Jurkat, Clone E6-1 (cell line): ENCODE data around the gene LILRA5.
"Not testable (repeated sequence)": the region's sequence is repeated elsewhere in the genome, so short reads cannot be mapped to it uniquely, and the experiment has no call there.

Experiments used
- DNase-seq: peaks from one replicate; pipeline ENCODE4 v3.0.0-alpha.2; 2011; ENCODE audit warnings: low read depth, low spot score
- H3K4me3 ChIP-seq: 2 replicates; pipeline ENCODE4 v1.5.1; 2011; ENCODE audit warnings: mild to moderate bottlenecking, low read length, control low read depth, moderate library complexity

LILRA5 gene

DNA sequence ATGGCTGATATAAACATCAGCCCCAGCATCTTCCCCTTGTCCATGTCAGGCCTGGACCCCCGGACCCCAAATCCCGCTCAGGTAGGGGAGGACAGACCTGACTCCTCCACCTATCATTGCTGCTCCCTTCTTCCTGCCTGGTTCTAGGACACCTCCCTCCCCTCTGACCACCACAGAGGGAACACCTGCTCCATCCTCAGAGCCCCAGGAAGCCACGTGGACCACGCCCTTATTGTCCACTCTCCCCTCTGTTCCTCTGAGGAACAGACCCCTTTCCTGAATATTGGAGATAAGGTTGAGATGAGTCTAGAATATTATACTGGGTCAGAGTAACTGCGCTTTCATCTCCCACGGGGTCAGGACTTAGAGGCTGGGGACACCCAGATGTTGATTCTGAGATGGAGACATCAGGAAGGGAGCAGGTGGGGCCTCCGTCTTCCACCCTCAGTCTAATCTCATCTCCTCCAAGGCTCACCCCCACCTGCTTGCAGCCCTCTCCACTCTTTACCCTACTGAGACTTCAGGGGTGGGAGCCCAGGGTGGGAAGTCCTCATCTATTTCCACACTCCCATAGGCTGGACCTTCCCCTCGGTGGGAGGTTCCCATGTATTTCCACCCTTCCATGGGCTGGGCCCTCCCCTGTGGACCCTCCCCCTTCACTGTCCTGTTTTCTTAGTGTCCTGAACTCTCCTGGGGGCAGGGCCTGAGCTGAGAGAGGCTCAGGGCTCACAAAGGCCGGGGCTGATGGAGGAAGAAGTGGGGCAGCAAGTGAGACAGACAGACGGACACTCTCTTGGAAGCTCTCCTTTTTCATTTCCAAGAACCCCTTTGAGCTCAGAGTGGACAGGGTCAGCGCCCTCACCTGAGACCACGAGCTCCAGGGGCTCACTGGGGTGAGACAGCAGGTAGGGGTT lies 23.3 kb upstream of the LILRA5 start:
- DNase-seq: no peak
- no peak overlapping the region for H3K4me3 ChIP-seq

- DNase-seq: no peak
Observed at GRCh38 chr19:54335164-54335563, 22.2 kb upstream of the LILRA5 start.

GRCh38 chr19:54333586-54334298 lies 20.8 kb upstream of the LILRA5 start:
- DNase-seq: no peak

More at GRCh38 chr19:54335164-54335563, 22.2 kb upstream of the LILRA5 start:
- no peak overlapping the region for H3K4me3 ChIP-seq

GRCh38 chr19:54332149-54332548 lies 19.2 kb upstream of the LILRA5 start:
- no peak for DNase-seq
- H3K4me3 ChIP-seq: no peak overlapping the region

More at GRCh38 chr19:54333586-54334298, 20.8 kb upstream of the LILRA5 start:
- H3K4me3 ChIP-seq: no peak overlapping the region

GRCh38 chr19:54331626-54332025 lies 18.7 kb upstream of the LILRA5 start:
- no peak overlapping the region for H3K4me3 ChIP-seq
- DNase-seq: no peak

- no peak overlapping the region for H3K4me3 ChIP-seq
- no peak for DNase-seq
Observed at GRCh38 chr19:54329476-54330165, 16.7 kb upstream of the LILRA5 start.

GRCh38 chr19:54328781-54329180 lies 15.8 kb upstream of the LILRA5 start:
- not testable (repeated sequence) for H3K4me3 ChIP-seq, DNase-seq

- H3K4me3 ChIP-seq: no peak overlapping the region
- no peak for DNase-seq
Observed at GRCh38 chr19:54325631-54326030, 12.7 kb upstream of the LILRA5 start.

DNA sequence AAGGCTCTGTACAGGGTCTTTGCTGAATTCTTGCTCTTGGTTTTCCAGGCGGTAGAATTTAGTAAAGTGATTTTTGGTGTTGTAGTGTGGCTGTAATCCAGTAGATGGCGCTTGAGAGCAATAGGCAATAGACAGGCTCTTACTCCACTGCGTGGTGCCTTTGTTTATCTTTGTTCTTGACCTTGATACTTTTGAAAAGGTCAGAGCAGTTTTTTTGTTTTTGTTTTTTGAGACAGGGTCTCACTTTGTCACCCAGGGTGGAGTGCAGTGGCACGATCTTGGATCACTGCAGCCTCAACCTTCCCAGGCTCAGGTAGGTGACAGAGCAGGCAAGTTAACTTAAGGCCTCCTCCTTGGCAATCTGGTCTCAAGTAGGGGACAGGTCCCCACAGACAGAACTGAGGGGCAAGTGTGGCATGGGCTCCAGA lies 12.2 kb upstream of the LILRA5 start:
- peak; percentile 66 for DNase-seq
- no peak overlapping the region for H3K4me3 ChIP-seq

DNA sequence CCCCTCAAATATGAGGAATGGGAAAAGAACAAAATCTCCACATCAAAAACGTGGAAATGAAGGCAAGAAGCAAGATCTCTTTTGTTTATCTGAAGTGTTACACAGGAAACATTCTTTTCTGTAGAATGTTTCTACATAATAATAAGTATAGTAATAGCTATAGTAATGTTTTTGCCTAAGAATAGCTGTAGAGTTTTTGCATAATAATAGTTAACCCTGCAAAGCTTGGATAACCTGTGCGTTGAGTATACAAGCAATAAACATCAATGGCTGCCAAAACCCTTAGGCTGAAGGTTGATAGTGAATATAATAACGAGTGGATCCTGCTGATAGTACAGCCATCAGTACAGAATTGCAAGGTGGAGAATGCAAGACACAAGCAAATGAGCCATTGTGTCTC lies 11.1 kb upstream of the LILRA5 start:
- no peak overlapping the region for H3K4me3 ChIP-seq
- no peak for DNase-seq

DNA sequence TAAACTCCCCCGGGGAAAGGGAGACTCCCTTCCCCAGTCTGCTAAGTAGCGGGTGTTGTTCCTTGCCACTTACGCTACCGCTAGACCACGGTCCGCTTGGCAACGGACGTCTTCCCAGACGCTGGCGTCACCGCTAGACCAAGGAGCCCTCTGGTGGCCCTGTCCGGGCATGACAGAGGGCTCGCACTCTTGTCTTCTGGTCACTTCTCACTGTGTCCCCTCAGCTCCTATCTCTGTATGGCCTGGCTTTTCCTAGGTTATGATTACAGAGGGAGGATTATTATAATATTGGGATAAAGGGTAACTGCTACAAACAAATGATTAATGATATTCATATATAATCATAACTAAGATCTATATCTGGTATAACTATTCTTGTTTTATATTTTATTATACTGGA lies 10.0 kb upstream of the LILRA5 start:
- DNase-seq, H3K4me3 ChIP-seq: not testable (repeated sequence)

- not testable (repeated sequence) for H3K4me3 ChIP-seq, DNase-seq
Observed at GRCh38 chr19:54322295-54322694, 9.3 kb upstream of the LILRA5 start.

GRCh38 chr19:54319892-54320670 lies 7.1 kb upstream of the LILRA5 start:
- no peak overlapping the region for H3K4me3 ChIP-seq
- DNase-seq: no peak

GRCh38 chr19:54319049-54319448 lies 6.1 kb upstream of the LILRA5 start:
- no peak overlapping the region for H3K4me3 ChIP-seq
- DNase-seq: no peak

DNA sequence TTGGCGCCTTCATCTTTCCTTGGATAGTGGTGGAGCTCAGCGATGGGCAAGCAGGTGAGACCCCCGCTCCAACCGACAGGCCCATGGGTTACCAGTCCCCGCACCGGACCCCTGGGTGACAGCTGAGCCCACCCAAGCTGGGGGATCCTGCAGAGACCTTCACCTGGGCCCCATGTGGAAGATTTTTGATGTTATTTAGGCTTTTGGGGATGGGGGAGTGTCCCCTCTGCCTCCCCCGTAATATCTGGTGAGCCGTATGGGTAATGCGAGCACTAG lies 4.9 kb upstream of the LILRA5 start:
- no peak overlapping the region for H3K4me3 ChIP-seq
- no peak for DNase-seq

- H3K4me3 ChIP-seq: no peak overlapping the region
- no peak for DNase-seq
Observed at GRCh38 chr19:54317108-54317964, 4.4 kb upstream of the LILRA5 start.

GRCh38 chr19:54316746-54317107 lies 3.8 kb upstream of the LILRA5 start:
- DNase-seq: peak; percentile 67
- no peak overlapping the region for H3K4me3 ChIP-seq

DNA sequence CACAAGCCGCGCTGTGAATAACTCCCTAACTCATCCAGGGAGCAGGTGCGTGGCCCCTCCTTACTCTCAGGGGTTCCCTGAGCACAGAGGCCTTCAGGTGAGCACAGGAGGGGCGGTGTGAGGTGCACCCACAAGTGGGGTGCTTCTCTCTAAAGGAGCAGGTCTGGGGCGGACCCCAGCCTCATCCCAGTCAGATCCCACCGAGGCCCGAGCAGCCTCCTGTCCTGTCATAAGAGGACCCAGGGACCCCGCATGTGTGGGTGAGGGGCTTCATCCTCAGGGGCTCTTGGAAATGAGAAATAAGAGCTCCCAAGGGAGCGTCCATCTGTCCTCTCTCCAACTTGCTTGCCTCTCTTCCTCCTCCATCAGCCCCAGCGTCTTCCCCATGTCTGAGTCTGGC lies 3.0 kb upstream of the LILRA5 start:
- no peak overlapping the region for H3K4me3 ChIP-seq
- no peak for DNase-seq
